GM18873 (cell line): ENCODE results near the gene KBTBD12.

Experiments used
- ATAC-seq: cut with Tn5 transposase; IDR thresholded peaks from one replicate; pipeline ENCODE4 v1.9.1; 2021; ENCODE audit warnings: mild to moderate bottlenecking, moderate library complexity, moderate number of reproducible peaks; ENCODE audit not compliant: unreplicated experiment, low FRiP score

Gene KBTBD12

GRCh38 chr3:127984241-127984975, 69.4 kb downstream of the KBTBD12 start:
- no peak for ATAC-seq

- no peak for ATAC-seq
Observed at GRCh38 chr3:127985216-127985615, 70.2 kb downstream of the KBTBD12 start.

- ATAC-seq: no peak
Observed at GRCh38 chr3:127985655-127986225, 70.7 kb downstream of the KBTBD12 start.

DNA sequence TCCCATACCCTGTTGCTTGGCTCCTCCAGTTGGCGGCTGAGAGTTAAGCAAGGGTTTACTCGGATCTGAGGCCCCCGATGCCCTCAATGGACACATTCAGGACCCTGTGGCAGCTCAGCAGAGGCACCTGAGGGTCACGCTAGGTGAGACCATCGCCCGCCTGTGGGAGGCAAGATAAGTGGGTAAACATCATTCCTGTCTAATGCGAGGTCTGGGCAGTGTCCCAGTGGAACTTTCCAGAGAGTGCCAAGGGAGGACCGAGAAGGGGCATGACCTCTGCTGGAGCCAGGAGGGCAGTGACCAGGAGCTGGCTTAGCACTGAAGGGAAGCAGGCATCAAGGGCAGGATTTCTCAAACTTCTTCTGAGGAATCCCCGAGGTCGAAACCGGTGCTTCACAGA, 71.8 kb downstream of the KBTBD12 start:
- ATAC-seq: no peak

DNA sequence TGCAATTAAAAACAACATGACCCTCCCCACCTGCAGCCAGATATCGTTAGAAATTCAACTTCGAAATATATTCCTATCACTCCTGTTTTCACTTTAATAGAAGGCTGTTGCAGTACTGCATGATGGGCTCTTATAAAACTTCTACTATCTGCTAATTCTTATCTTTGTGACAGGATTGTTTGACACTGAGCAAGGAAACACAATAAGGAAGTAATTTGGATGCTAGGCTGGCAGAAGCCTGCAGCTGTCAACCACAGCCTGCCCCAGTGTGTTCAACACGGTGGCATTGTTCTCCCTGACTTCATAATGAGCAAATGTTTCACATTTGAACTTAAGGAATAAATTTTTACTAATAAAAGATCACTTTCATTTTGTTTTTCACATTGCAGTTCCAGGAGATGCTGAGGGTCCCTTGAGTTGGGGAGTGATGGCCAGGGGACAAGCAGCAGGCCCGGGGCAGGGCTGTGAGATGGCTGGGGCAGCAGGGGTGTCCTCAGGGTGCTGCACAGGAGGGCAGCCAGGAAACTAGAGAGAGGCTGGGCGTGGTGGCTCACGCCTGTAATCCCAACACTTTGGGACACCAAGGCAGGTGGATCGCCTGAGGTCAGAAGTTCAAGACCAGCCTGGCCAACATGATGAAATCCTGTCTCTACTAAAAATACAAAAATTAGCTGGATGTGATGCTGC, 72.4 kb downstream of the KBTBD12 start:
- no peak for ATAC-seq

- ATAC-seq: no peak
Observed at GRCh38 chr3:127988770-127989557, 73.9 kb downstream of the KBTBD12 start.

- ATAC-seq: no peak
Observed at GRCh38 chr3:127990051-127990450, 75.0 kb downstream of the KBTBD12 start.

DNA sequence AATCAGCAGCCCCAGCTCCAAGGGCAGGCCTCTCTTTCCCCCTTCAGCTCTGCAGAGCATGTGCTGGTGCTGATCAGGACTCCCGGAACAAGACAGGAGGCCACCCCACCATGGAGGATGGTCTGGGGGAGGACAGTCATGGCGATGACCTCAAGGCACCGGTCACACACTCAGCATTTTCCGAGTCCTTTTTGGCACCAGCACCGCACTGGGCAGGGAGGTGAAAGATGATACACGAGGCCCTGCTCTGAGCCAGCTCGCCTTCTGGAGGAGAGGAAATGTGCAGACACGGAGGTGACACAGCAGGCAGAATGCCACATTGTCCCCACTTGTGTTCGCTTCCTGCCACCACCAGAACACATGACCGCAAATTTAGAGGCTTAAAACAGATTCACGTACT, 75.4 kb downstream of the KBTBD12 start:
- ATAC-seq: no peak

DNA sequence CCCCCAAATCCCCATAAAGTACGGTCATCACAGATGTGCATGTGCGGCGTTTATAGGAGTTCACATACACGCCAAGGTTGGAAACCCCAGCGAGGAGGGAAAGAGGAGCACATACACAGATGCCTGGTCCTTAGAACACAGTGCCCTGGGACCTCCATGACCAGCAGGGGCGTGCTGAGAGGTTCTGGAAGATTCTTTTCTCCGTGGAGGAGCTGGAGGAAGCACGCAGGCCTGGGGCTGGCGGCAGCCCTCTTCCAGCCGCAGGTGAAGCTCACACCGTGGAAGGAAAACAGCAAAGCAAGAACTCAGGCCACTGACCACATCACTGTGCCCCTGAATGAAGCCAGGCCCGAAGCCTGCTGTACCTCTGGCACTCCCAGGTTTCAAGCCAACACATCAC, 76.2 kb downstream of the KBTBD12 start:
- ATAC-seq: no peak

DNA sequence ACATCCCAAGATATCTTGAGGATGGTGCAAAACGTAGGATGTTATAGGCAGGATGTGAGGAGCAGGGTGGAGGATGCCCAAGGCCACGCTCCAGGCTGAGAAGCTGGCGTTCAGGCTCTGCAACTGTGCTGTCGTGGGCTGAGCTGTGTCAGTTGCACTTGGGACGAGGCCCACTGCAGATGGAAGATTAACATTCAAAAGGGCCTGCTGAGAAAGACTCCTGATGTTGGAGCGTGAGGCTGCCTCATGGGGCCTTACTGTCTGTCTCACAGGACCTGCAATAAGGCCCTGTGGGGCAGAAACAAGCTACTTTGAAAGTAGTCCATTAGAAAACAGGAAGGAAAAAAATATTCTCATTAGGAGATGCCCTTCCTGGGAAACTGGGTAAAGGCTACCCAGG, 76.6 kb downstream of the KBTBD12 start:
- no peak for ATAC-seq

DNA sequence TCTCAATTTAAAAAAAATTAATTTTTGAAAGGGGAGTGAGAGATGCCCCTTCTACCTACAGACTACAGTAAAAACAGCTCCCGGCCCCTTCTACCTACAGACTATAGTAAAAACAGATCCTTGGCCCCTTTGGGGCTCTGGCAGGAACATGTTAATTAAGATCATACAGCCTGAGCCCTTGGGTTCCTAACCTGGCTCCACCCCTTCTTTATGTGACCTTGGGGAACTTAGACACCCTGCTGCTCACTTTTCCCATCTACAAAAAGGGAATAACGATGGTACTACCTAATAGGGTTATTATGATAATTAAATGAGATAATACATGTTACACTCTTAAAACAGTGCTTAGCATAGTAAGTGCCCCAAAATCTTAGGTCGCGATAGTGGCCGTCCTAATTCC, 77.1 kb downstream of the KBTBD12 start:
- no peak for ATAC-seq

- no peak for ATAC-seq
Observed at GRCh38 chr3:127994011-127994410, 79.0 kb downstream of the KBTBD12 start.

DNA sequence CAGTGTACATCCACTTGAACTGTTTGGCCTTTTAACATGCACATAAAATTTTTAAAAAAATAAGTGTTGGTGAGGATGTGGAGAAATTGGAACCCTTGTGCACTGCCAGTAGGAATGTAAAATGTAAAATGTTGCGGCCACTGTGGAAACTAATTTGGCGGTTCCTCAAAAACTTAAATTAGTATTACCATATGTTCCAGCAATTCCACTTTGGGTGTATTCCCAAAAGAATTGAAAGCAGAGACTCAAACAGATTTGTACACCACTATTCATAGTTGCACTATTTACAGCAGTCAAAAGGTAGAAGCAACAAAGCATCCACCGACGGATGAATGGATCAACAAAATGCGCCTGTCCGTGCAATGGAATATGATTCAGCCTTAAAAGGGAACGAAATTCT, 82.0 kb downstream of the KBTBD12 start:
- no peak for ATAC-seq

DNA sequence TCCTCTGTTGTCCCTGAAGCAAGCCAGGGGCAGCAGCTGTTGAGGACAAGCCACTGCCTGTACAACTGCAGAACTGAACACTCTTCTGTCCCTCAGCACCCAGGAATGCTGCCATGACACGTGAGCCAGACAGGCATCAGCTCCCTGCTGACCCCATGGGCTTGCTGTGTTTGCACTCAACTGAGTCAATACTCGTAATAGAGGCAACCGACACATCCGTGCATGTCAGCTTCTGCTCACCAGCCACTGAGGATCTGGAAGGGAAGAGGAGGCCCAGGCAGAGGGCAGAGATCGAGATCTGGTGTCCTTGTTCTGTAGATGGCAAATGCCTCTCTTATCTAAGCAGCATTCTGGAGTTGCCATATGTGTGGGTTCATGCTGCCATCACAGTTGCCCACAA, 82.9 kb downstream of the KBTBD12 start:
- ATAC-seq: no peak

GRCh38 chr3:127998596-127998995, 83.6 kb downstream of the KBTBD12 start:
- no peak for ATAC-seq

DNA sequence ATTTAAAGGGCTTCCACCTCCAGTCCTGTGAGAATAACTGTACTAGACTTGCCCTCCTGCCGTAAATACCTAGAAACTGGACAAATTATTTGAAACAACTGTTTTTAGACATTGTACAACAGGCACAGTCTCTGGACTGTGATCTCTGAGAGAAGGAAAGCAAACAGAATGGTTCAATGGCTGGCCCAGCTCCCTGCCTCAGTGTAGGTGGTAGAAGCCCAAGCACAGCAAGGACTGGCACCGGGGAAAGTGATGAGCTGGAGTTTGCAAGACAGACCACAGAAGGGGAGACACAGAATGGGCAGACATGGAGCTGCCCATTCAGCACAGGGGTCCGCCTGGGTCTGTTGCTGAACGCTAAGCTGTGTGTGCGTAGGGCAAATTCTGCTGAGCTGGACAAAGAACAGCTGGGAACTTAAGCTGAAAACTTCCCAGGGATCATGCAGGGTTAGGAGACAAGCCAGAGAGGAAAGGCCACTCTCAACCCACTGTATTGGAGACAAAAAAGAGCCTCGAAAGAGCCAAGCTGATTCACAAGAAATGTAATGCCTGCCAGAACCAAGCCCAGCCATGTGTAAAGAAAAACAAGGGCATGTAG, 84.6 kb downstream of the KBTBD12 start:
- no peak for ATAC-seq

- no peak for ATAC-seq
Observed at GRCh38 chr3:128001576-128001975, 86.5 kb downstream of the KBTBD12 start.

- ATAC-seq: no peak
Observed at GRCh38 chr3:128004661-128005060, 89.6 kb downstream of the KBTBD12 start.

DNA sequence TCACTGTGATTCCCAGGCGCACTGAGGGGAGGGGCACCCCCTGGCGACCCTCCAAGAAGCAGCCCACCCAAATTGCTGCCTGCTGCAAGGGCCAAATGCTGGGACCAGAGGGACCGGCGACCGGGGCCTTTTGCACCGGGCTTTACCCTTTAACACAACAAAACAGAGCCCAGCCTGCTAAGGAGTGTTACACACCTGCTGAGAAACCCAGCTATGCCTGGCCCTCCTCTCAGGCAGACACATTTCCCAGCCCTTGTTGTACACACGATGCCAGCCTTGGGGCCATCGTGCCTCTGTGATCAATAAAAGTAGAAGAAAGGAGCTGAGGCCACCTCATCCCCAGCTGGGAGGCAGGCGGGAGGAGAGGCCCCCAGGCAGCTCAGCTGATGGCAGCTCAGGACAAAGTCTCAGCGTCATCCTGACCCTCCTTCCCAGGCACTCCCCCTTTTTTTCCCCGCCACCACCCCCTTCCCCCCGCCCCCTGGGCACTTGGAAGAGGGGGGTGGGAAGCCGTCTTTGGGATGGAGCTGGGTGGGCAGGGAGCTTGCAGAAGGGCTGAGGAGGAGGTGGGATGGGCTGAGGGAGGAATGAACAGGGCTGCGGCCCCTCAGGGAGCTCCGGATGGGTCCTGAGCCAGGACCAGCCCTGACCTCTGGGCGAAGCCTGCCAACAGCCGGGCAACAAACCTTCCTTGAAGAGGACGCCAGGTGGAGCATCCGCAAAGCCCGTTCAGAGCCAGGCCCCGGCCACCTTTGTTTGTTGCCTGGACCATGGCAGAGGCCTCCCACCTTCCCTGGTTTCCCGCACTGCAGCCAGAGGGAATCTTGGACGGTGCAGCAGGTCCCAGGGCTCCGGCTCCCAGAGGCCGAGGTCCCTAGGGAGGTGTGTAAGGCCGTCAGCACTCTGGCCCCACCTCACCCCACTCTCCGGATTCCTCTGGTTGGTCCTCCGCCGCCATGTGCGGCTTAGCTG, 91.3 kb downstream of the KBTBD12 start:
- ATAC-seq: no peak

GRCh38 chr3:128007033-128007424, 92.0 kb downstream of the KBTBD12 start:
- no peak for ATAC-seq
